Upper lobe of left lung (tissue), 6 donors: ENCODE measurements around the gene FCER1G. TPM values are rescaled to one million over a fixed set of nuclear protein-coding genes. Genes with fewer than 3 reads are reported as not detected.
A peak's percentile ranks its signal among the peaks of the same experiment; 100 is the strongest.

Source experiments
- ATAC-seq, 2 donors: fragments of 200-7000 bp; cut with Tn5 transposase; one replicate each; pipeline ENCODE4 v1.9.1; 2022; ENCODE audit warnings: mild to moderate bottlenecking in 2 of 2, moderate library complexity in 2 of 2; ENCODE audit not compliant: low FRiP score in 2 of 2
- DNase-seq, 2 donors: peaks; one replicate each; pipeline ENCODE4 v3.0.0-alpha.2; 2019 to 2020
- H3K27ac ChIP-seq, 4 donors: fragments of 200-600 bp; sonication (generic); one replicate each; pipeline ENCODE4 v1.5.1; 2016 to 2019
- H3K27me3 ChIP-seq, 4 donors: fragments of 200-600 bp; sonication (generic); one replicate each; pipeline ENCODE4 v1.5.1; 2017 to 2019
- H3K36me3 ChIP-seq, 4 donors: fragments of 200-600 bp; sonication (generic); one replicate each; pipeline ENCODE4 v1.5.1; 2016 to 2019
- H3K4me1 ChIP-seq, 4 donors: fragments of 200-600 bp; sonication (generic); one replicate each; pipeline ENCODE4 v1.5.1; 2018 to 2019
- H3K4me3 ChIP-seq, 4 donors: fragments of 200-600 bp; sonication (generic); one replicate each; pipeline ENCODE4 v1.5.1; 2017 to 2019; ENCODE audit warnings: mild to moderate bottlenecking in 2 of 4, moderate library complexity in 1 of 4
- H3K9me3 ChIP-seq, 4 donors: fragments of 200-600 bp; sonication (generic); one replicate each; pipeline ENCODE4 v1.5.1; 2018 to 2019
- EP300 ChIP-seq, 4 donors: sonication (generic); formaldehyde crosslinking; IDR thresholded peaks; one replicate each; pipeline ENCODE4 v1.5.1; 2017; ENCODE audit warnings: antibody characterized with exemption in 4 of 4, control low read depth in 2 of 4
- POLR2A ChIP-seq, 4 donors: fragments of 450-650 bp; IDR thresholded peaks; one replicate each; pipeline ENCODE4 v1.5.1; 2016 to 2017; ENCODE audit warnings: antibody characterized with exemption in 4 of 4, mild to moderate bottlenecking in 2 of 4
- POLR2AphosphoS5 ChIP-seq, 2 donors: sonication (generic); formaldehyde crosslinking; IDR thresholded peaks; one replicate each; pipeline ENCODE4 v1.5.1; 2017; ENCODE audit warnings: antibody characterized with exemption in 2 of 2
- WGBS, 2 donors: methylation state at CpG; one replicate each; pipeline ENCODE4 v1.1.5; 2017 to 2018; 5-methylcytosine and 5-hydroxymethylcytosine counted together
- total RNA-seq, 6 donors: library from RNA; depleted of rRNA in 4 of 6; stranded (reverse); fragments of >200 nt in 4 of 6; gene quantifications; one replicate each; pipeline versions ENCODE4 v1.1.0 to v1.2.1, GENCODE V29; 2016 to 2021
- TF ChIP-seq, protein P1 (sequence below), 6 experiments: fragments of 450-650 bp in 4 of 6; fragments of 200-600 bp in 2 of 6; sonication (generic) in 2 of 6; IDR thresholded peaks; one replicate each; pipeline ENCODE4 v1.5.1; 2016 to 2019; ENCODE audit warnings: antibody characterized with exemption in 6 of 6
- donor health status: DM: no; HTN: no; CAD: no; lungs with moderate emphysema.
- donor health status: DM: no; HTN: yes; CAD: no; lungs with severe emphysema.

The FCER1G gene
- total RNA-seq, 6 donors from 2014 or later = 75.4 to 233 (median 176) TPM

GRCh38 chr1:161206411-161207140, 8.5 kb upstream of the FCER1G start:
- Histone ChIP-seq H3K9me3 (no peaks in the 10 kb centered on the region), H3K27me3 (no peaks in the 10 kb centered on the region), H3K27ac (peak overlapping the region; percentile 64 to 97 (median 84)), H3K4me3 (no peak overlapping the region), H3K4me1 (peaks cover 41 to 57% (median 51%) of the 10 kb centered on the region in 4 donors), H3K36me3 (peaks cover 26 to 73% (median 52%) of the 10 kb centered on the region in 4 donors)
- no peak for ATAC-seq
- WGBS, 2 donors = 78 to 83% methylated on average over 12 of the region's 12 CpGs
- no peak for DNase-seq
- TF ChIP-seq, protein P1, sequence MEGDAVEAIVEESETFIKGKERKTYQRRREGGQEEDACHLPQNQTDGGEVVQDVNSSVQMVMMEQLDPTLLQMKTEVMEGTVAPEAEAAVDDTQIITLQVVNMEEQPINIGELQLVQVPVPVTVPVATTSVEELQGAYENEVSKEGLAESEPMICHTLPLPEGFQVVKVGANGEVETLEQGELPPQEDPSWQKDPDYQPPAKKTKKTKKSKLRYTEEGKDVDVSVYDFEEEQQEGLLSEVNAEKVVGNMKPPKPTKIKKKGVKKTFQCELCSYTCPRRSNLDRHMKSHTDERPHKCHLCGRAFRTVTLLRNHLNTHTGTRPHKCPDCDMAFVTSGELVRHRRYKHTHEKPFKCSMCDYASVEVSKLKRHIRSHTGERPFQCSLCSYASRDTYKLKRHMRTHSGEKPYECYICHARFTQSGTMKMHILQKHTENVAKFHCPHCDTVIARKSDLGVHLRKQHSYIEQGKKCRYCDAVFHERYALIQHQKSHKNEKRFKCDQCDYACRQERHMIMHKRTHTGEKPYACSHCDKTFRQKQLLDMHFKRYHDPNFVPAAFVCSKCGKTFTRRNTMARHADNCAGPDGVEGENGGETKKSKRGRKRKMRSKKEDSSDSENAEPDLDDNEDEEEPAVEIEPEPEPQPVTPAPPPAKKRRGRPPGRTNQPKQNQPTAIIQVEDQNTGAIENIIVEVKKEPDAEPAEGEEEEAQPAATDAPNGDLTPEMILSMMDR (IDR thresholded peaks at IDR 0.05) = no peak

GRCh38 chr1:161207173-161207572, 7.9 kb upstream of the FCER1G start:
- H3K4me3 ChIP-seq = no peak overlapping the region
- peaks cover 32 to 79% (median 58%) of the 10 kb centered on the region in 4 donors for H3K36me3 ChIP-seq
- DNase-seq (peak in 1 of 2 donors; percentile 56), ATAC-seq (peak; percentile 47 to 72)
- no peaks in the 10 kb centered on the region for H3K9me3 ChIP-seq
- H3K27ac ChIP-seq = peak overlapping the region; percentile 64 to 97 (median 84)
- WGBS, 2 donors = 81 to 83% methylated on average over 7 to 8 of the region's 8 CpGs
- no peaks in the 10 kb centered on the region for H3K27me3 ChIP-seq
- H3K4me1 ChIP-seq = peaks cover 38 to 54% (median 47%) of the 10 kb centered on the region in 4 donors
- TF ChIP-seq POLR2AphosphoS5 (IDR thresholded peaks at IDR 0.05) (peak; percentile 85 to 94), POLR2A (IDR thresholded peaks at IDR 0.05) (peak in 2 of 4 donors; percentile 55 to 57), EP300 (IDR thresholded peaks at IDR 0.05) (peak; percentile 92 to 99 (median 97))
- TF ChIP-seq, protein P1 (IDR thresholded peaks at IDR 0.05) = no peak

DNA sequence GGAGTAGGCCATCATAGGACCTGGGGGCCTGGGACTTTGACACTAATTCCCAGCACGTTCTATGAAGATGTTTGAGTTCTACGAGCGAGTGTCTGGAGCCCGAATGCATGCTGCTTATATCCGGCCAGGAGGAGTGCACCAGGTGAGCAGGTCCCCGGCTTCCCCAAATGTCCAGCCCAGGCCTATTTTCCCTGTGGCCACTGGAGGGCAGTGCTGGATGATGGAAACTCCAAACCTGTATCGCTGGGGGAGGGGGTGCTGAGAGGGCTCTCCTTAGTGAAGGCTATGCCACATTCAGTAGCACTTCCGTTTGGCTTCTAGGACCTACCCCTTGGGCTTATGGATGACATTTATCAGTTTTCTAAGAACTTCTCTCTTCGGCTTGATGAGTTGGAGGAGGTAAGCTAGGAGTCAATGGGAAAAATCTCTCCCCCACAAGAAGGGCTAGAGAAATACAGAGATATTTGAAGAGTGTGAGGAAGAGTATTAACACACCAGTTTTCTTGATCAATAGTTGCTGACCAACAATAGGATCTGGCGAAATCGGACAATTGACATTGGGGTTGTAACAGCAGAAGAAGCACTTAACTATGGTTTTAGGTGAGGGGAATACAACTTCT, 5.2 kb upstream of the FCER1G start:
- Histone ChIP-seq H3K9me3 (no peaks in the 10 kb centered on the region), H3K27ac (peak overlapping the region in 2 of 4 donors; percentile 76 to 83), H3K4me1 (peaks cover 25 to 39% (median 29%) of the 10 kb centered on the region in 4 donors), H3K36me3 (peaks cover 49 to 90% (median 81%) of the 10 kb centered on the region in 4 donors), H3K4me3 (no peak overlapping the region), H3K27me3 (no peaks in the 10 kb centered on the region)
- TF ChIP-seq, protein P1 (IDR thresholded peaks at IDR 0.05) = peak; percentile 82 to 96 (median 90)
- peak in 1 of 2 donors; percentile 45 for TF ChIP-seq POLR2AphosphoS5 (IDR thresholded peaks at IDR 0.05)
- no peak for TF ChIP-seq EP300 (IDR thresholded peaks at IDR 0.05)
- no peak for TF ChIP-seq POLR2A (IDR thresholded peaks at IDR 0.05)
- peak in 1 of 2 donors; percentile 87 for DNase-seq
- 38% methylated on average over 11 of the region's 11 CpGs for WGBS, 2 donors
- peak; percentile 89 for ATAC-seq

- peak in 1 of 2 donors; percentile 52 for ATAC-seq
- no peaks in the 10 kb centered on the region for H3K27me3 ChIP-seq
- WGBS, 2 donors = 79 to 83% methylated on average over 9 of the region's 9 CpGs
- peaks cover 5 to 21% (median 12%) of the 10 kb centered on the region in 4 donors for H3K4me1 ChIP-seq
- DNase-seq = no peak
- no peak for TF ChIP-seq EP300 (IDR thresholded peaks at IDR 0.05)
- TF ChIP-seq POLR2AphosphoS5 (IDR thresholded peaks at IDR 0.05) = peak in 1 of 2 donors; percentile 11
- H3K4me3 ChIP-seq = peak overlapping the region in 2 of 4 donors; percentile 41 to 50
- no peaks in the 10 kb centered on the region for H3K9me3 ChIP-seq
- peak overlapping the region; percentile 88 to 95 (median 92) for H3K27ac ChIP-seq
- peaks cover 38 to 60% (median 52%) of the 10 kb centered on the region in 4 donors for H3K36me3 ChIP-seq
Measured at GRCh38 chr1:161214369-161214768, 726 bp upstream of the FCER1G start.
